H1 (cell line): Measurements from ENCODE around the gene EIF3B. TPM values are rescaled to one million over a fixed set of nuclear protein-coding genes. Genes with fewer than 3 reads are reported as not detected.

Experiments used
- CTCF ChIA-PET: fragments of 300-600 bp; sonication (Branson Sonifier 250); formaldehyde crosslinking; loops from one replicate; lab custom pipeline; 2021; ENCODE audit not compliant: partially characterized antibody; lab: Charles Lee
- POLR2A ChIA-PET: fragments of 300-600 bp; sonication (Branson Sonifier 250); formaldehyde crosslinking; loops from one replicate; lab custom pipeline; 2021; ENCODE audit warnings: inconsistent platforms; ENCODE audit not compliant: partially characterized antibody; lab: Charles Lee
- DNase-seq, 2 experiments: peaks; one replicate each; pipeline versions ENCODE4 v3.0.0 to v3.0.0-alpha.2; 2010 to 2022; ENCODE audit warnings: low spot score in 2 of 2, low read depth in 1 of 2, mixed read lengths in 1 of 2
- FAIRE-seq: peaks from 2 replicates; lab custom pipeline; 2011; peaks lifted over from hg19 to GRCh38; lab: Jason Lieb, UNC
- H2AFZ ChIP-seq: 2 replicates; pipeline ENCODE4 v1.8.1; 2012; ENCODE audit warnings: low read length, inconsistent platforms
- H2AK5ac ChIP-seq: 2 replicates; pipeline ENCODE4 v1.6.1; 2013; ENCODE audit warnings: low read depth, low read length
- H2BK120ac ChIP-seq: replicated peaks from 2 replicates; pipeline ENCODE3; 2013; ENCODE audit warnings: low read depth, low read length, inconsistent platforms
- H2BK12ac ChIP-seq: 2 replicates; pipeline ENCODE4 v1.6.1; 2013; ENCODE audit warnings: low read depth, low read length
- H2BK15ac ChIP-seq: 2 replicates; pipeline ENCODE4 v1.6.1; 2013; ENCODE audit warnings: low read length
- H2BK20ac ChIP-seq: 2 replicates; pipeline ENCODE4 v1.6.1; 2013; ENCODE audit warnings: low read length
- H2BK5ac ChIP-seq: 2 replicates; pipeline ENCODE4 v1.6.1; 2013; ENCODE audit warnings: low read depth, low read length
- H3K14ac ChIP-seq: 2 replicates; pipeline ENCODE4 v1.6.1; 2013; ENCODE audit warnings: inconsistent platforms; ENCODE audit not compliant: insufficient read length
- H3K18ac ChIP-seq: 2 replicates; pipeline ENCODE4 v1.6.1; 2013; ENCODE audit warnings: low read length; ENCODE audit errors: extremely low read depth
- H3K23ac ChIP-seq: 2 replicates; pipeline ENCODE4 v1.6.1; 2013; ENCODE audit warnings: inconsistent platforms; ENCODE audit not compliant: insufficient read length
- H3K23me2 ChIP-seq: 2 replicates; pipeline ENCODE4 v1.6.1; 2013; ENCODE audit warnings: low read depth, low read length
- H3K27ac ChIP-seq: 2 replicates; pipeline ENCODE4 v1.6.1; 2011; ENCODE audit warnings: low read depth, low read length, inconsistent platforms
- H3K27me3 ChIP-seq, 4 experiments: replicated peaks in 1 of 4; 1 replicate in 1 of 4; 2 replicates in 3 of 4; pipeline versions ENCODE4 v1.6.1 to v1.8.1; 2011 to 2013; ENCODE audit warnings: low read length in 3 of 4, mild to moderate bottlenecking in 3 of 4, inconsistent platforms in 2 of 4, mixed read lengths in 2 of 4, moderate library complexity in 1 of 4; ENCODE audit not compliant: control insufficient read depth in 3 of 4, insufficient read depth in 3 of 4; ENCODE audit errors: extremely low read depth in 1 of 4
- H3K36me3 ChIP-seq, 4 experiments: 2 replicates each; pipeline versions ENCODE4 v1.6.1 to v1.8.1; 2011 to 2013; ENCODE audit warnings: mild to moderate bottlenecking in 4 of 4, low read length in 3 of 4, moderate library complexity in 2 of 4, control low read depth in 1 of 4, inconsistent platforms in 1 of 4; ENCODE audit not compliant: insufficient read depth in 4 of 4, control insufficient read depth in 2 of 4
- H3K4ac ChIP-seq: replicated peaks from 2 replicates; pipeline ENCODE3; 2013; ENCODE audit warnings: low read length, low read depth, mixed read lengths, inconsistent platforms; ENCODE audit not compliant: insufficient read length
- H3K4me1 ChIP-seq, 4 experiments: replicated peaks in 1 of 4; 1 replicate in 1 of 4; 2 replicates in 3 of 4; pipeline versions ENCODE4 v1.6.1 to v1.8.1; 2011 to 2013; ENCODE audit warnings: low read length in 3 of 4, inconsistent platforms in 2 of 4, mixed read lengths in 1 of 4; ENCODE audit not compliant: insufficient read depth in 4 of 4, control insufficient read depth in 3 of 4
- H3K4me2 ChIP-seq, 2 experiments: 2 replicates each; pipeline versions ENCODE4 v1.6.1 to v1.8.1; 2011 to 2013; ENCODE audit warnings: low read depth in 2 of 2, low read length in 2 of 2, control low read depth in 1 of 2, inconsistent platforms in 1 of 2, mild to moderate bottlenecking in 1 of 2; ENCODE audit not compliant: insufficient read depth in 1 of 2
- H3K4me3 ChIP-seq, 4 experiments: fragments of 200-600, 300-600 bp in 1 of 4; sonication (generic), shearing (Covaris generic), sonication (Bioruptor Twin) in 1 of 4; 2 replicates each; pipeline versions ENCODE4 v1.5.1 to v1.8.1; 2011 to 2016; ENCODE audit warnings: low read length in 4 of 4, low read depth in 3 of 4, control low read depth in 2 of 4, inconsistent platforms in 2 of 4, mild to moderate bottlenecking in 2 of 4, mixed read lengths in 1 of 4, moderate library complexity in 1 of 4; ENCODE audit not compliant: insufficient read depth in 2 of 4; ENCODE audit errors: extremely low read depth in 1 of 4
- H3K56ac ChIP-seq: replicated peaks from 2 replicates; pipeline ENCODE3; 2013; ENCODE audit warnings: low read depth, mild to moderate bottlenecking, mixed read lengths, low read length, inconsistent platforms; ENCODE audit not compliant: insufficient read length
- H3K79me1 ChIP-seq: 2 replicates; pipeline ENCODE4 v1.6.1; 2013; ENCODE audit warnings: low read depth, low read length, control low read depth
- H3K79me2 ChIP-seq, 2 experiments: 2 replicates each; pipeline versions ENCODE4 v1.6.1 to v1.8.1; 2012 to 2013; ENCODE audit warnings: low read length in 2 of 2, mild to moderate bottlenecking in 2 of 2, inconsistent platforms in 1 of 2; ENCODE audit not compliant: insufficient read depth in 2 of 2, control insufficient read depth in 1 of 2
- H3K9ac ChIP-seq, 4 experiments: replicated peaks in 1 of 4; 1 replicate in 1 of 4; 2 replicates in 3 of 4; pipeline versions ENCODE4 v1.6.1 to v1.8.1; 2011 to 2013; ENCODE audit warnings: low read depth in 3 of 4, low read length in 3 of 4, control low read depth in 2 of 4, mild to moderate bottlenecking in 2 of 4, moderate library complexity in 2 of 4, inconsistent platforms in 1 of 4; ENCODE audit errors: extremely low read depth in 1 of 4
- H3K9me3 ChIP-seq, 2 experiments: 2 replicates each; pipeline versions ENCODE4 v1.6.1 to v1.8.1; 2012 to 2013; ENCODE audit warnings: mild to moderate bottlenecking in 2 of 2, moderate library complexity in 2 of 2, control low read depth in 1 of 2, inconsistent platforms in 1 of 2, low read depth in 1 of 2, low read length in 1 of 2, mixed read lengths in 1 of 2; ENCODE audit not compliant: insufficient read depth in 2 of 2
- H4K20me1 ChIP-seq, 2 experiments: replicated peaks in 1 of 2; 2 replicates each; pipeline versions ENCODE3 to v1.8.1; 2011 to 2013; ENCODE audit warnings: inconsistent platforms in 2 of 2, low read length in 2 of 2, mild to moderate bottlenecking in 1 of 2; ENCODE audit not compliant: insufficient read depth in 2 of 2, control insufficient read depth in 1 of 2
- H4K5ac ChIP-seq: 2 replicates; pipeline ENCODE4 v1.6.1; 2013; ENCODE audit warnings: low read length, low read depth, mixed read lengths, inconsistent platforms; ENCODE audit not compliant: insufficient read length
- H4K8ac ChIP-seq: 2 replicates; pipeline ENCODE4 v1.8.0; 2013; ENCODE audit warnings: mild to moderate bottlenecking, moderate library complexity, low read length, inconsistent platforms; ENCODE audit not compliant: insufficient read depth; ENCODE audit errors: extremely low read depth
- H4K91ac ChIP-seq: replicated peaks from 2 replicates; pipeline ENCODE3; 2013; ENCODE audit warnings: low read length, mixed read lengths, inconsistent platforms; ENCODE audit not compliant: insufficient read length
- BCL11A ChIP-seq, 2 experiments: IDR thresholded peaks; one replicate each; pipeline ENCODE4 v1.6.1; 2011; ENCODE audit warnings: low read depth in 2 of 2, low read length in 2 of 2, mild to moderate bottlenecking in 2 of 2
- BRCA1 ChIP-seq: IDR thresholded peaks from 2 replicates; pipeline ENCODE4 v1.6.1; 2012; ENCODE audit warnings: low read depth, low read length, improper control_type of control experiment
- HDAC6 ChIP-seq: IDR thresholded peaks from one replicate; pipeline ENCODE4 v1.7.1; 2012; ENCODE audit warnings: low read depth, mild to moderate bottlenecking, inconsistent platforms, low read length, moderate library complexity
- KDM1A ChIP-seq: fragments of 200-600, 300-600 bp; sonication (generic); IDR thresholded peaks from 2 replicates; pipeline ENCODE4 v1.7.1; 2016; ENCODE audit warnings: mild to moderate bottlenecking, low read length, borderline replicate concordance
- POLR2A ChIP-seq, 2 experiments: IDR thresholded peaks; 1 replicate in 1 of 2; 2 replicates in 1 of 2; pipeline ENCODE4 v1.6.1; 2011; ENCODE audit warnings: low read depth in 2 of 2, low read length in 2 of 2, mild to moderate bottlenecking in 2 of 2; ENCODE audit errors: control extremely low read depth in 1 of 2
- RAD21 ChIP-seq, 2 experiments: IDR thresholded peaks in 1 of 2; conservative IDR thresholded peaks in 1 of 2; 2 replicates each; pipeline ENCODE4 v1.6.1; 2011; ENCODE audit warnings: low read depth in 2 of 2, low read length in 2 of 2, improper control_type of control experiment in 1 of 2, inconsistent platforms in 1 of 2, mild to moderate bottlenecking in 1 of 2, moderate library complexity in 1 of 2
- SAP30 ChIP-seq: fragments of 300-600 bp; sonication (generic); IDR thresholded peaks from 2 replicates; pipeline ENCODE4 v1.7.1; 2012; ENCODE audit warnings: low read length, moderate library complexity, mild to moderate bottlenecking, inconsistent platforms; ENCODE audit not compliant: insufficient read depth, insufficient replicate concordance
- SP2 ChIP-seq: IDR thresholded peaks from 2 replicates; pipeline ENCODE4 v1.6.1; 2012; ENCODE audit warnings: mild to moderate bottlenecking, low read length, inconsistent platforms
- TAF1 ChIP-seq: IDR thresholded peaks from 2 replicates; pipeline ENCODE4 v1.6.1; 2011; ENCODE audit warnings: mild to moderate bottlenecking, low read depth, low read length
- TBP ChIP-seq: IDR thresholded peaks from 2 replicates; pipeline ENCODE4 v1.6.1; 2011; ENCODE audit warnings: low read depth, low read length, improper control_type of control experiment
- WGBS, 2 experiments: shearing (Covaris generic) in 1 of 2; methylation state at CpG; one replicate each; pipeline versions ENCODE4 v1.1.6 to v1.1.7; 2013 to 2015; ENCODE audit warnings: low lambda C conversion rate in 2 of 2, mixed read lengths in 2 of 2, inconsistent platforms in 1 of 2, low coverage in 1 of 2, missing lambda C conversion rate in 1 of 2; ENCODE audit not compliant: insufficient replicate concordance in 2 of 2, insufficient coverage in 1 of 2, insufficient read length in 1 of 2; ENCODE audit errors: extremely low coverage in 1 of 2, missing lambda C conversion rate in 1 of 2; 5-methylcytosine and 5-hydroxymethylcytosine counted together
- polyA plus RNA-seq, 7 experiments: library from polyadenylated mRNA; depleted of rRNA in 3 of 7; stranded (reverse) in 5 of 7; unstranded in 2 of 7; fragments of >200 nt in 5 of 7; fragments of 200-250 nt in 2 of 7; gene quantifications; 1 replicate in 5 of 7; 2 replicates in 1 of 7; 4 replicates in 1 of 7; pipeline versions ENCODE4 v1.2.1 to v1.2.3, GENCODE V29; 2011 to 2013; ENCODE audit warnings: missing spikeins in 2 of 7, mixed read lengths in 2 of 7
- total RNA-seq: library from RNA; stranded (reverse); fragmentation: NEBNext Ultra II Directional; extraction: Animal tissue kit (Norgen Biotek cat#: 25700); gene quantifications from 2 replicates; pipeline ENCODE4 v1.2.1, GENCODE V29; 2021

Gene EIF3B
- total and polyA plus RNA-seq, 2 of the 8 experiments (the other 6 are each of a cell fraction or from before 2014, with no cell fraction given): 167 to 316 TPM

DNA sequence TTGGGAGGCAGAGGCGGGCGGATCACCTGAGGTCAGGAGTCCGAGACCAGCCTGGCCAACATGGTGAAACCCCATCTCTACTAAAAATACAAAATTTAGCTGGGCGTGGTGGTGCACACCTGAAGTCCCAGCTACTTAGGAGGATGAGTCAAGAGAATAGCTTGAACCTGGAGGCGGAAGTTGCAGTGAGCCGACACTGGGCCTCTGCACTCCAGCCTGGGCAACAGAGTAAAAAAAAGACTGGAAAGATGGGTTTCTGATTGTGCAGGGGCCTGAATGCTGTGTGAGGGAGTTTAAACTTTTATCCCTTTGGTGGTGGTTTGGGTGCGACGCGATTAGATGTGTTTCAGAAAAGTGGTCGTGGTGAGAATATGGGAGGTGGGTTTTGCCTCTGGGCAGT is 50.6 kb downstream of the EIF3B start:
- no peak overlapping the region for H2BK20ac ChIP-seq
- H2BK5ac ChIP-seq: no peak overlapping the region
- H3K4me2 ChIP-seq: peak overlapping the region in 1 of 2 experiments; percentile 81; a peak in 1 of 4 replicates
- H4K8ac ChIP-seq: no peak overlapping the region
- H2AFZ ChIP-seq: no peak overlapping the region
- H4K91ac ChIP-seq: no peak overlapping the region
- 94% methylated on average over 10 of the region's 10 CpGs; no CpG with 5 or more reads in 1 of the 2 experiments for WGBS, 2 experiments
- H3K79me1 ChIP-seq: peaks cover 5% of the 10 kb centered on the region
- DNase-seq: no peak
- H3K23me2 ChIP-seq: peaks cover 6% of the 10 kb centered on the region; the same call in 1 of the 2 replicates
- no peak overlapping the region for H3K4me3 ChIP-seq
- no peaks in the 10 kb centered on the region for H3K36me3 ChIP-seq
- CTCF ChIA-PET: interaction anchor here (0.9 to 3.1 kb wide), 5 partner anchors 21 to 265 kb away, joined by 3 to 12 read pairs (median 5); no protein-coding TSS in a partner anchor
- H3K79me2 ChIP-seq: peaks cover 0 to 23% of the 10 kb centered on the region in 2 experiments; a peak in 1 of 4 replicates
- no peak overlapping the region for H2BK12ac ChIP-seq
- no peak overlapping the region for H3K14ac ChIP-seq
- no peak overlapping the region for H2BK15ac ChIP-seq
- no peak overlapping the region for H3K9ac ChIP-seq
- H3K27ac ChIP-seq: no peak overlapping the region
- no peak overlapping the region for H2AK5ac ChIP-seq
- H3K27me3 ChIP-seq: no peaks in the 10 kb centered on the region
- H3K4me1 ChIP-seq: peaks cover under 1 to 4% (median 3%) of the 10 kb centered on the region in 4 experiments
- H3K23ac ChIP-seq: no peak overlapping the region
- no peak for FAIRE-seq
- peaks cover 4 to 5% of the 10 kb centered on the region in 2 experiments for H4K20me1 ChIP-seq
- no peak overlapping the region for H2BK120ac ChIP-seq
- H4K5ac ChIP-seq: no peak overlapping the region
- POLR2A ChIA-PET: interaction anchor here (0.6 to 1.4 kb wide), 4 partner anchors 11 to 125 kb away, joined by 3 read pairs; no protein-coding TSS in a partner anchor
- H3K56ac ChIP-seq: no peak overlapping the region
- TF ChIP-seq POLR2A (IDR thresholded peaks at IDR 0.05; ENCODE audit: control extremely low read depth in 1 of 2, low read depth in 2 of 2, low read length in 2 of 2): no peak
- no peak for TF ChIP-seq SAP30
- TF ChIP-seq TAF1: no peak
- TF ChIP-seq SP2: no peak
- TF ChIP-seq BRCA1: no peak
- no peak for TF ChIP-seq BCL11A (IDR thresholded peaks at IDR 0.05; ENCODE audit: low read depth in 2 of 2, low read length in 2 of 2)
- TF ChIP-seq RAD21 (IDR thresholded peaks at IDR 0.05 in 1 of 2, conservative IDR thresholded peaks at IDR 0.05 in 1 of 2; ENCODE audit: low read depth in 2 of 2, low read length in 2 of 2): no peak
- no peak for TF ChIP-seq KDM1A
- TF ChIP-seq TBP: no peak
- TF ChIP-seq HDAC6: no peak
- TF ChIP-seq, all 59 proteins: peak for 0
- Histone ChIP-seq H3K9me3 (no peaks in the 10 kb centered on the region), H3K4ac (no peak overlapping the region), H3K18ac (no peak overlapping the region)
